Thyroid gland (tissue), 4 donors: ENCODE results near the gene GNG12. TPM values are rescaled to one million over a fixed set of nuclear protein-coding genes. Genes with fewer than 3 reads are reported as not detected.
A peak's percentile ranks its signal among the peaks of the same experiment; 100 is the strongest.

Source experiments
- DNase-seq, 2 donors: peaks; one replicate each; pipeline ENCODE4 v3.0.0-alpha.2; 2019
- H3K27ac ChIP-seq, 3 donors: fragments of 200-600 bp; sonication (generic); 1 replicate in 2 of 3; 2 replicates in 1 of 3; pipeline ENCODE4 v1.5.1; 2016 to 2019; ENCODE audit warnings: mild to moderate bottlenecking in 1 of 3, moderate library complexity in 1 of 3
- H3K27me3 ChIP-seq: fragments of 200-600 bp; sonication (generic); one replicate; pipeline ENCODE4 v1.5.1; 2019
- H3K36me3 ChIP-seq, 2 donors: fragments of 200-600 bp; sonication (generic); one replicate each; pipeline ENCODE4 v1.5.1; 2016 to 2019
- H3K4me1 ChIP-seq, 2 donors: fragments of 200-600 bp; sonication (generic); one replicate each; pipeline ENCODE4 v1.5.1; 2017 to 2019
- H3K4me3 ChIP-seq, 3 donors: fragments of 200-600 bp; sonication (generic); replicated peaks in 1 of 3; 1 replicate in 2 of 3; 2 replicates in 1 of 3; pipeline ENCODE4 v1.5.1; 2016; ENCODE audit warnings: mild to moderate bottlenecking in 1 of 3
- H3K9me3 ChIP-seq: fragments of 200-600 bp; sonication (generic); one replicate; pipeline ENCODE4 v1.5.1; 2017
- POLR2A ChIP-seq, 2 donors: fragments of 450-650 bp; IDR thresholded peaks; one replicate each; pipeline ENCODE4 v1.6.1; 2017; ENCODE audit warnings: antibody characterized with exemption in 2 of 2, mild to moderate bottlenecking in 2 of 2, moderate library complexity in 1 of 2
- WGBS, 2 donors: methylation state at CpG; one replicate each; pipeline ENCODE4 v1.1.5; 2017; 5-methylcytosine and 5-hydroxymethylcytosine counted together
- intact Hi-C: fragments of 100-400 bp; cut with DNase I; formaldehyde crosslinking; loops from one replicate; pipeline ENCODE4 v1.15.1; 2023
- total RNA-seq, 4 donors: library from RNA; depleted of rRNA; stranded (reverse); fragments of >200 nt; gene quantifications; one replicate each; pipeline ENCODE4 v1.2.3, GENCODE V29; 2016
- TF ChIP-seq, protein P1 (sequence below), 6 experiments: fragments of 200-600 bp in 3 of 6; fragments of 450-650 bp in 3 of 6; sonication (generic) in 3 of 6; IDR thresholded peaks; one replicate each; pipeline ENCODE4 v1.5.1; 2016 to 2019; ENCODE audit warnings: antibody characterized with exemption in 6 of 6, mild to moderate bottlenecking in 2 of 6, inconsistent platforms in 1 of 6, moderate library complexity in 1 of 6

The GNG12 gene
- total RNA-seq, 4 donors from 2014 or later, result 100 to 155 (median 127) TPM

DNA sequence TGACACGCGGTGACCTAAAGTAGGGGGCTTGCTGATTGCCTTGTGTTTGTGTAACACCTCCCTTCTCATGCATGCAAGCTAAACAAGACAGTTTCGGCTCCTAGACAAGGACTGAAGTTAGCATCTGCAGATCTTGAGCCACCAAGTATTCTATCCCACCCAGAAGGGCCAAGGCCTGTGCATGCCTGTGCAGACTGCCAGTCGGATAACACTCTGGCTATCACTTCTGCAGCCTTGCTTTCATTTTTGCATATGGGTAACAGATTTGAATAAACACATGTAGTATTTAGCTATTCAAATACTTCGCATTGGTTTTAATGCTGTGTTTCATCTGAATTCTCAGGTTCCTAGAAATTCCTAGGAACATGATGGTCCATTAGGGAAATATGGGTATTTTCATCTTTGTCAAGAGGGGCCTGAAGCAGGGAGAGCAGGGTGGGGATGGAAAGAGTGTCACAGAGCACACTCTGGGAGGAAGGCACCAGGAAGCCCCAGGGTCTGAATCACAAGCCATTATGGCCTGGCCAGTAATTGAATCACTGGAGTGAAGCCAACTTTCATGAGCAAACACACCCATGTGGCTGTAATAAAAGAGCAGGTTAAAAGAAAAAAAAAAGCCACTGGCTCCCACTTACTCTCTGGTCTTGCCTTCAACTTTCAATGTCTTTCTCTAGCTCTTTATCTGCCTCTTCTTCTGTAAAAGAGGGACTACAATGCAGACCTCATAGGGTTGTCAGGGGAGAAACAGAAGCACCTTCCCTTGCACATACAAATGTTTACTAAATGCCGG, 120.0 kb downstream of the GNG12 start:
- no peaks in the 10 kb centered on the region for H3K27me3 ChIP-seq
- H3K27ac ChIP-seq, result peak overlapping the region in 1 of 3 donors; percentile 43
- WGBS, 2 donors, result 87 to 89% methylated on average over 5 to 6 of the region's 6 CpGs
- peaks cover 31 to 70% of the 10 kb centered on the region in 2 donors for H3K4me1 ChIP-seq
- DNase-seq, result no peak
- no peak overlapping the region for H3K4me3 ChIP-seq
- no peaks in the 10 kb centered on the region for H3K36me3 ChIP-seq
- TF ChIP-seq POLR2A (IDR thresholded peaks at IDR 0.05), result no peak
- TF ChIP-seq, protein P1, sequence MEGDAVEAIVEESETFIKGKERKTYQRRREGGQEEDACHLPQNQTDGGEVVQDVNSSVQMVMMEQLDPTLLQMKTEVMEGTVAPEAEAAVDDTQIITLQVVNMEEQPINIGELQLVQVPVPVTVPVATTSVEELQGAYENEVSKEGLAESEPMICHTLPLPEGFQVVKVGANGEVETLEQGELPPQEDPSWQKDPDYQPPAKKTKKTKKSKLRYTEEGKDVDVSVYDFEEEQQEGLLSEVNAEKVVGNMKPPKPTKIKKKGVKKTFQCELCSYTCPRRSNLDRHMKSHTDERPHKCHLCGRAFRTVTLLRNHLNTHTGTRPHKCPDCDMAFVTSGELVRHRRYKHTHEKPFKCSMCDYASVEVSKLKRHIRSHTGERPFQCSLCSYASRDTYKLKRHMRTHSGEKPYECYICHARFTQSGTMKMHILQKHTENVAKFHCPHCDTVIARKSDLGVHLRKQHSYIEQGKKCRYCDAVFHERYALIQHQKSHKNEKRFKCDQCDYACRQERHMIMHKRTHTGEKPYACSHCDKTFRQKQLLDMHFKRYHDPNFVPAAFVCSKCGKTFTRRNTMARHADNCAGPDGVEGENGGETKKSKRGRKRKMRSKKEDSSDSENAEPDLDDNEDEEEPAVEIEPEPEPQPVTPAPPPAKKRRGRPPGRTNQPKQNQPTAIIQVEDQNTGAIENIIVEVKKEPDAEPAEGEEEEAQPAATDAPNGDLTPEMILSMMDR (IDR thresholded peaks at IDR 0.05), result no peak
- H3K9me3 ChIP-seq, result no peaks in the 10 kb centered on the region
- intact Hi-C loops, result no loop called here

DNA sequence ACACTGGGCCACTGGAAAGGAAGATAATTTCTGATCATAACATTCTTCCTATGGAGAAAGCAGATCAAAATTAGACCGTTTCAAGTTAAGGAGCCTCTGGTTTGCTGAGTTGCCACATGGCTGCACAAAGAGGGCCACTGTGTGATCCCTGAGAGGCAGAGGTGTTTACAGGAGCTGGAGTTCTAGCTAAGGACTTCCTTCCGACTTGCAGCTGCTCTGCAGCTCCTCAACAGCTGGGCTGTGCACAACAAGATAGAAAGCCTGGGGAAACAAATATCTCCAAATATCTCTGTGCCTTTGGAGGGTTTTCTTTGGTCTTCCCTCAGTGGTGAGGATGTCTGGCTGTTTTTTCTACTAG, 121.4 kb downstream of the GNG12 start:
- Histone ChIP-seq H3K4me1 (peaks cover 20 to 68% of the 10 kb centered on the region in 2 donors), H3K27me3 (no peaks in the 10 kb centered on the region), H3K9me3 (no peaks in the 10 kb centered on the region), H3K36me3 (no peaks in the 10 kb centered on the region), H3K27ac (peak overlapping the region in 1 of 3 donors; percentile 10), H3K4me3 (no peak overlapping the region)
- DNase-seq, result peak; percentile 31 to 50
- TF ChIP-seq, protein P1 (IDR thresholded peaks at IDR 0.05), result no peak
- no peak for TF ChIP-seq POLR2A (IDR thresholded peaks at IDR 0.05)
- intact Hi-C loops, result no loop called here
- WGBS, 2 donors, result 26 to 34% methylated on average over 2 of the region's 2 CpGs

DNA sequence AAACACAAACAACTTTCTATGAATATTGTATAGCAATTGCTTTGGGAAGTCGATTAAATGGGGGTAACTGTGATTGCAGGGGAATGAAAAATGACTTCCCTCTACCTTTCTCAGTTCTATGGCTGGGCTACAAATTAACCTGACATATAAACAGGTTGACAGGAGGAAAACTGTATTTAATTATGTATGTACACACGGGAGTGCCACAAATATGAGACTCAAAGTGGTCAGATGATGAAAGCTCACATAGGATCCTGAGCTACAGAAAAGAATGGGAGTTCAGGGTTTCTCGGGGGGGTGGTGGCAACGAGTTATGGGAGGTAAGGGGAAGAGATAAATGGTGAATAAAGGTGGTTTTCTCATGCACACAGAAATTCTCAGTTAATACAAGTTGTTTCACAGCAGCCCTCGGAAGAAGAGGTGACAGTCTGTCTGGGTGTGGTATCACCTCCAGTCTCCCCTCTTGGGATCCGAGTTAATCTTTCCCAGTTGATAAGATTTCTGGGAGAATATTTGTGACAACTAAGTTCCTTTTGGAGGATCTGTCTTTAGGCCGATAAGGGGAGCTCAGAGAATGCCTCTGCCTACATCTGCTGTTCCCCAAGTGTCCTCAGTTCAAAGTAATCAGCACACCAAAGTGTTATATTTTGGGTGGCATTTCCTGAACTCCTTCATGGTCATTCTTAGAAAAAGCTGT, 122.0 kb downstream of the GNG12 start:
- H3K36me3 ChIP-seq, result no peaks in the 10 kb centered on the region
- H3K27me3 ChIP-seq, result no peaks in the 10 kb centered on the region
- peak overlapping the region in 1 of 3 donors; percentile 10 for H3K27ac ChIP-seq
- 80 to 86% methylated on average over 7 of the region's 7 CpGs for WGBS, 2 donors
- H3K4me1 ChIP-seq, result peaks cover 16 to 65% of the 10 kb centered on the region in 2 donors
- H3K4me3 ChIP-seq, result no peak overlapping the region
- intact Hi-C loops, result no loop called here
- DNase-seq, result no peak
- H3K9me3 ChIP-seq, result no peaks in the 10 kb centered on the region
- TF ChIP-seq, protein P1 (IDR thresholded peaks at IDR 0.05), result no peak
- TF ChIP-seq POLR2A (IDR thresholded peaks at IDR 0.05), result no peak

DNA sequence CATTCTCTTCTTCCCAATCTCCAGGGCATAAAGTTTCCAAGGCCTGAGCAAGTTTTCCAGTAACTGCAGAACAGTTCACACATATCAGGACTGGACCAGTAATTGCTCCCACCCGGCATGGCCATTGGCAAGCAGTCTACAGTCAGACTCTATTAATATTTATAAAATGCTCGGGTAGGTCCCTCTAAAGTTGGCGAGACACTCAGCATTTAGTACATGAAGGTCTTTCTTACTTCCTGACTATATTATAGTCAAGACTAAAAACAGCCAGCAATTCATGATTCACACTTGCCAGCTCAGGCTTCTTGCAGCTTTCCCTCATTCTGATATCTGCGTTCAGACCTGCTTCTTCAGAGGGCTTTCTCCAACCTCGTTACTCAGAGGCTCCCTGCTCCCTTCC, 122.8 kb downstream of the GNG12 start:
- no peak for DNase-seq

More for the DNA sequence above, 122.8 kb downstream of the GNG12 start:
- intact Hi-C loops, result no loop called here
- Histone ChIP-seq H3K36me3 (no peaks in the 10 kb centered on the region), H3K4me1 (peaks cover 14 to 62% of the 10 kb centered on the region in 2 donors), H3K4me3 (no peak overlapping the region), H3K27me3 (no peaks in the 10 kb centered on the region), H3K27ac (no peak overlapping the region), H3K9me3 (no peaks in the 10 kb centered on the region)
- 65 to 70% methylated on average over 5 of the region's 5 CpGs for WGBS, 2 donors
- TF ChIP-seq, protein P1 (IDR thresholded peaks at IDR 0.05), result no peak
- no peak for TF ChIP-seq POLR2A (IDR thresholded peaks at IDR 0.05)
